IMR-90 (cell line): ENCODE measurements around the gene ACLY. TPM values are rescaled to one million over a fixed set of nuclear protein-coding genes. Genes with fewer than 3 reads are reported as not detected.

Experiments used
- ATAC-seq: fragments of 200-7000 bp; cut with Tn5 transposase; 2 replicates; pipeline ENCODE4 v1.9.1; 2020; ENCODE audit warnings: low read depth, mild to moderate bottlenecking, moderate library complexity
- BruUV-seq: library from RNA; stranded (reverse); fragments of 400-500 nt; replicated peaks from 2 replicates; lab custom pipeline; 2021; lab: Mats Ljungman, UMichigan
- CTCF ChIA-PET: fragments of 300-600 bp; formaldehyde crosslinking; extraction: SDS; loops from one replicate; lab custom pipeline; 2021; ENCODE audit warnings: antibody characterized with exemption; lab: Yijun Ruan, JAX
- POLR2A ChIA-PET: fragments of 300-600 bp; sonication (Branson Sonifier 250); formaldehyde crosslinking; loops from one replicate; lab custom pipeline; 2022; ENCODE audit warnings: antibody characterized with exemption; ENCODE audit not compliant: unreplicated experiment; lab: Charles Lee
- DNase-seq: peaks from one replicate; pipeline ENCODE4 v3.0.0; 2013
- H2AFZ ChIP-seq: replicated peaks from 2 replicates; pipeline ENCODE3; 2013; ENCODE audit warnings: low read length, mild to moderate bottlenecking; ENCODE audit not compliant: poor library complexity
- H2AK5ac ChIP-seq: 2 replicates; pipeline ENCODE4 v1.6.1; 2013; ENCODE audit warnings: low read depth, low read length, inconsistent platforms
- H2AK9ac ChIP-seq: replicated peaks from 2 replicates; pipeline ENCODE3; 2013; ENCODE audit warnings: mild to moderate bottlenecking, low read depth, low read length, moderate library complexity; ENCODE audit not compliant: poor library complexity
- H2BK120ac ChIP-seq: 2 replicates; pipeline ENCODE4 v1.6.1; 2013; ENCODE audit warnings: low read depth, low read length, inconsistent platforms
- H2BK15ac ChIP-seq: 3 replicates; pipeline ENCODE4 v1.6.1; 2013; ENCODE audit warnings: low read depth, low read length, inconsistent platforms
- H2BK20ac ChIP-seq: 2 replicates; pipeline ENCODE4 v1.6.1; 2013; ENCODE audit warnings: low read depth, mild to moderate bottlenecking, inconsistent platforms, low read length, moderate library complexity
- H2BK5ac ChIP-seq: 2 replicates; pipeline ENCODE4 v1.6.1; 2013; ENCODE audit warnings: mild to moderate bottlenecking, low read depth, low read length, inconsistent platforms; ENCODE audit not compliant: poor library complexity, severe bottlenecking
- H3K14ac ChIP-seq: replicated peaks from 2 replicates; pipeline ENCODE4 v1.6.1; 2013; ENCODE audit warnings: low read depth, low read length, inconsistent platforms
- H3K18ac ChIP-seq: 2 replicates; pipeline ENCODE4 v1.6.1; 2013; ENCODE audit warnings: low read depth, low read length, control low read depth
- H3K23ac ChIP-seq: 2 replicates; pipeline ENCODE4 v1.6.1; 2013; ENCODE audit warnings: low read depth, low read length, inconsistent platforms
- H3K27ac ChIP-seq: 2 replicates; pipeline ENCODE4 v1.5.1; 2013; ENCODE audit warnings: mild to moderate bottlenecking, control low read depth, low read length; ENCODE audit not compliant: insufficient read depth
- H3K27me3 ChIP-seq: 2 replicates; pipeline ENCODE4 v1.6.1; 2013; ENCODE audit warnings: low read length; ENCODE audit not compliant: control insufficient read depth, insufficient read depth
- H3K36me3 ChIP-seq: 2 replicates; pipeline ENCODE4 v1.6.1; 2013; ENCODE audit warnings: low read length, mixed read lengths; ENCODE audit not compliant: control insufficient read depth, insufficient read depth
- H3K4ac ChIP-seq: 2 replicates; pipeline ENCODE4 v1.6.1; 2013; ENCODE audit warnings: low read depth, low read length, inconsistent platforms
- H3K4me1 ChIP-seq: 2 replicates; pipeline ENCODE4 v1.6.1; 2013; ENCODE audit warnings: low read length, mixed read lengths; ENCODE audit not compliant: control insufficient read depth, insufficient read depth
- H3K4me2 ChIP-seq: 2 replicates; pipeline ENCODE4 v1.6.1; 2013; ENCODE audit warnings: low read depth, mild to moderate bottlenecking, control low read depth, low read length, moderate library complexity
- H3K4me3 ChIP-seq: 2 replicates; pipeline ENCODE4 v1.5.1; 2013; ENCODE audit warnings: low read depth, mild to moderate bottlenecking, control low read depth, low read length, moderate library complexity; ENCODE audit not compliant: insufficient read depth
- H3K56ac ChIP-seq: 2 replicates; pipeline ENCODE4 v1.6.1; 2013; ENCODE audit warnings: low read length, inconsistent platforms; ENCODE audit not compliant: insufficient read depth; ENCODE audit errors: extremely low read depth
- H3K79me1 ChIP-seq, 2 experiments: 2 replicates each; pipeline ENCODE4 v1.6.1; 2013; ENCODE audit warnings: low read length in 2 of 2, inconsistent platforms in 1 of 2, low read depth in 1 of 2
- H3K9ac ChIP-seq: 2 replicates; pipeline ENCODE4 v1.6.1; 2013; ENCODE audit warnings: low read depth, low read length, control low read depth
- H3K9me1 ChIP-seq: 2 replicates; pipeline ENCODE4 v1.6.1; 2013; ENCODE audit warnings: low read length, inconsistent platforms; ENCODE audit not compliant: insufficient read depth
- H3K9me3 ChIP-seq: 2 replicates; pipeline ENCODE4 v1.6.1; 2013; ENCODE audit warnings: low read length; ENCODE audit not compliant: control insufficient read depth, insufficient read depth
- H4K20me1 ChIP-seq: 2 replicates; pipeline ENCODE4 v1.6.1; 2013; ENCODE audit warnings: low read length, inconsistent platforms; ENCODE audit not compliant: insufficient read depth
- H4K5ac ChIP-seq: 2 replicates; pipeline ENCODE4 v1.6.1; 2013; ENCODE audit warnings: mild to moderate bottlenecking, low read depth, low read length, control low read depth
- H4K8ac ChIP-seq, 2 experiments: 2 replicates each; pipeline ENCODE4 v1.6.1; 2013; ENCODE audit warnings: low read depth in 2 of 2, low read length in 2 of 2, control low read depth in 1 of 2, inconsistent platforms in 1 of 2
- H4K91ac ChIP-seq: 2 replicates; pipeline ENCODE4 v1.6.1; 2013; ENCODE audit warnings: low read depth, low read length, inconsistent platforms; ENCODE audit not compliant: insufficient read depth
- CEBPB ChIP-seq: IDR thresholded peaks from 2 replicates; pipeline ENCODE4 v1.6.1; 2012; ENCODE audit warnings: low read depth, low read length, improper control_type of control experiment
- WGBS, 2 experiments: methylation state at CpG; one replicate each; pipeline versions ENCODE4 v1.1.5 to v1.1.7; 2013; ENCODE audit warnings: missing lambda C conversion rate in 2 of 2; ENCODE audit not compliant: insufficient read length in 1 of 2; ENCODE audit errors: extremely low coverage in 2 of 2; 5-methylcytosine and 5-hydroxymethylcytosine counted together
- dilution Hi-C: fragments of 300-500 bp; cut with HindIII; formaldehyde crosslinking; loops from one replicate; pipeline ENCODE4 v1.14.3; 2018; ENCODE audit warnings: low sequenced_read_pairs; ENCODE audit not compliant: unreplicated experiment
- in situ Hi-C: fragments of 300-500 bp; cut with MboI; formaldehyde crosslinking; loops from 3 replicates; pipeline ENCODE4 v1.14.3; 2019; ENCODE audit warnings: low sequenced_read_pairs, inconsistent platforms, mixed read lengths
- intact Hi-C: fragments of 100-400 bp; cut with micrococcal nuclease; formaldehyde crosslinking; loops from 2 replicates; pipeline ENCODE4 v1.10.0; 2022
- polyA plus RNA-seq, 3 experiments: library from polyadenylated mRNA; depleted of rRNA; stranded (reverse); fragments of >200 nt; gene quantifications; 2 replicates each; pipeline ENCODE4 v1.2.3, GENCODE V29; 2012; ENCODE audit warnings: low replicate concordance in 1 of 3
- total RNA-seq: library from RNA; depleted of rRNA; stranded (reverse); fragments of >200 nt; gene quantifications from 2 replicates; pipeline ENCODE4 v1.2.3, GENCODE V29; 2012
- TF ChIP-seq, protein P1 (sequence below): fragments of 150-350 bp; IDR thresholded peaks from 2 replicates; pipeline ENCODE4 v1.6.1; 2016; ENCODE audit warnings: low read depth, mild to moderate bottlenecking, low read length, moderate library complexity, borderline replicate concordance

The ACLY gene
- total and polyA plus RNA-seq, 2 of the 4 experiments (the other 2 are of a cell fraction) = 167 to 230 TPM

DNA sequence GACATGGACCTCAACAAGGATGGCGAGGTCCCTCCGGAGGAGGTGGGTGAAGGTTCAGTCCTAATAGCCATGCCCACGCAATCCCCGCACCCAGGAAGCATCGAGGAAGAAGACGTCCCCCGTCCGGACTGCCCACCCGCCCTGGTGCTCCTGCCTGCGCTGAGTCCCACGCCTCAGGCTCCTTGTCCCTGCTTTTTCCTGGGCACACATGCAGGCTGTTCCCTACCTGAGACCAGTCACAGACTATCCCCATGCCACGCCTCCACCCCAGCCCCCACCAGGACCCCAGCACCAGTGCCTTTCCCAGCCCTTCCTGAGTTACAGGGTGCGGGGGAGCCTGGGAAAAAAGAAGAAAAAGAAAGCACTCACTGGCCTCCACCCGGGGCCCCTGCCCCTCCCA lies 97.0 kb downstream of the ACLY start:
- Histone ChIP-seq H2BK120ac (no peak overlapping the region), H4K20me1 (peaks cover 48% of the 10 kb centered on the region), H3K4ac (no peak overlapping the region), H3K9me1 (peaks cover 9% of the 10 kb centered on the region), H4K8ac (no peak overlapping the region), H3K18ac (no peak overlapping the region), H3K79me1 (peaks cover 12 to 56% of the 10 kb centered on the region in 2 experiments), H3K56ac (no peak overlapping the region), H2BK5ac (no peak overlapping the region), H2BK15ac (no peak overlapping the region), H4K5ac (no peak overlapping the region), H3K36me3 (peaks cover 53% of the 10 kb centered on the region), H3K9me3 (no peaks in the 10 kb centered on the region), H3K27ac (no peak overlapping the region), H3K4me1 (peaks cover 3% of the 10 kb centered on the region; the same call in 1 of the 2 replicates), H2AK9ac (peak overlapping the region; percentile 42), H3K4me2 (no peak overlapping the region), H3K23ac (no peak overlapping the region), H2AFZ (no peak overlapping the region), H3K14ac (no peak overlapping the region), H4K91ac (no peak overlapping the region), H3K4me3 (no peak overlapping the region), H2BK20ac (no peak overlapping the region), H3K27me3 (no peaks in the 10 kb centered on the region), H3K9ac (no peak overlapping the region), H2AK5ac (no peak overlapping the region)
- ATAC-seq = no peak
- no TSS peak for BruUV-seq
- ChIA-PET CTCF (no interaction called here), POLR2A (no interaction called here)
- in situ Hi-C loops (no loop called here), dilution Hi-C loops (no loop called here), intact Hi-C loops (no loop called here)
- DNase-seq = no peak
- TF ChIP-seq CEBPB = no peak
- TF ChIP-seq, protein P1, sequence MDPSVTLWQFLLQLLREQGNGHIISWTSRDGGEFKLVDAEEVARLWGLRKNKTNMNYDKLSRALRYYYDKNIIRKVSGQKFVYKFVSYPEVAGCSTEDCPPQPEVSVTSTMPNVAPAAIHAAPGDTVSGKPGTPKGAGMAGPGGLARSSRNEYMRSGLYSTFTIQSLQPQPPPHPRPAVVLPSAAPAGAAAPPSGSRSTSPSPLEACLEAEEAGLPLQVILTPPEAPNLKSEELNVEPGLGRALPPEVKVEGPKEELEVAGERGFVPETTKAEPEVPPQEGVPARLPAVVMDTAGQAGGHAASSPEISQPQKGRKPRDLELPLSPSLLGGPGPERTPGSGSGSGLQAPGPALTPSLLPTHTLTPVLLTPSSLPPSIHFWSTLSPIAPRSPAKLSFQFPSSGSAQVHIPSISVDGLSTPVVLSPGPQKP = no peak
- 100% methylated on average over 5 of the region's 14 CpGs; no CpG with 5 or more reads in 1 of the 2 experiments for WGBS, 2 experiments
